Lower leg skin (tissue), 4 donors: ENCODE data around the gene CAPN1. TPM values are rescaled to one million over a fixed set of nuclear protein-coding genes. Genes with fewer than 3 reads are reported as not detected.

Experiments
- DNase-seq, 2 donors: peaks; one replicate each; pipeline ENCODE4 v3.0.0-alpha.2; 2019; ENCODE audit warnings: low spot score in 2 of 2
- H3K4me3 ChIP-seq: fragments of 200-600 bp; sonication (generic); 2 replicates; pipeline ENCODE4 v1.5.1; 2017; ENCODE audit warnings: mild to moderate bottlenecking, low read depth; ENCODE audit not compliant: poor library complexity, severe bottlenecking
- CTCF ChIP-seq, 3 donors: fragments of 450-650 bp; IDR thresholded peaks; one replicate each; pipeline ENCODE4 v1.5.1; 2016; ENCODE audit warnings: antibody characterized with exemption in 3 of 3, mild to moderate bottlenecking in 3 of 3, moderate library complexity in 2 of 3
- POLR2A ChIP-seq, 2 donors: fragments of 450-650 bp; IDR thresholded peaks; one replicate each; pipeline ENCODE4 v1.6.1; 2016 to 2017; ENCODE audit warnings: antibody characterized with exemption in 2 of 2, mild to moderate bottlenecking in 1 of 2, moderate library complexity in 1 of 2
- WGBS, 2 donors: methylation state at CpG; one replicate each; pipeline ENCODE4 v1.1.5; 2018; 5-methylcytosine and 5-hydroxymethylcytosine counted together
- intact Hi-C: fragments of 100-400 bp; cut with DNase I; formaldehyde crosslinking; loops from one replicate; pipeline ENCODE4 v1.15.0; 2023; ENCODE audit warnings: low total_unique reads
- total RNA-seq, 4 donors: library from RNA; depleted of rRNA; stranded (reverse); fragments of >200 nt; gene quantifications; one replicate each; pipeline ENCODE4 v1.1.0, GENCODE V29; 2016

Gene CAPN1
- total RNA-seq, 4 donors from 2014 or later: 284 to 464 (median 363) TPM

- DNase-seq: peak in 1 of 2 donors; percentile 75
- H3K4me3 ChIP-seq: no peak overlapping the region
- intact Hi-C loops: no loop called here
- TF ChIP-seq POLR2A (IDR thresholded peaks at IDR 0.05) (no peak), CTCF (IDR thresholded peaks at IDR 0.05) (no peak)
- 92 to 96% methylated on average over 20 of the region's 20 CpGs for WGBS, 2 donors
Observed at GRCh38 chr11:65187971-65188461, 6.3 kb downstream of the CAPN1 start.

- WGBS, 2 donors: 89 to 94% methylated on average over 18 of the region's 18 CpGs
- intact Hi-C loops: no loop called here
- TF ChIP-seq CTCF (IDR thresholded peaks at IDR 0.05): no peak
- TF ChIP-seq POLR2A (IDR thresholded peaks at IDR 0.05): no peak
- peak in 1 of 2 donors; percentile 76 for DNase-seq
- H3K4me3 ChIP-seq: no peak overlapping the region
Observed at GRCh38 chr11:65188486-65188885, 6.8 kb downstream of the CAPN1 start.

- 85 to 92% methylated on average over 10 of the region's 10 CpGs for WGBS, 2 donors
- DNase-seq: peak in 1 of 2 donors; percentile 36
- intact Hi-C loops: no loop called here
- H3K4me3 ChIP-seq: no peak overlapping the region
- TF ChIP-seq POLR2A (IDR thresholded peaks at IDR 0.05): no peak
- no peak for TF ChIP-seq CTCF (IDR thresholded peaks at IDR 0.05)
Observed at GRCh38 chr11:65189191-65189590, 7.5 kb downstream of the CAPN1 start.

- no peak for TF ChIP-seq POLR2A (IDR thresholded peaks at IDR 0.05)
- no peak for TF ChIP-seq CTCF (IDR thresholded peaks at IDR 0.05)
- no peak overlapping the region for H3K4me3 ChIP-seq
- WGBS, 2 donors: 88% methylated on average over 2 of the region's 2 CpGs
- intact Hi-C loops: no loop called here
- no peak for DNase-seq
Observed at GRCh38 chr11:65194564-65194963, 12.8 kb downstream of the CAPN1 start.

- no peak overlapping the region for H3K4me3 ChIP-seq
- no peak for TF ChIP-seq CTCF (IDR thresholded peaks at IDR 0.05)
- no peak for TF ChIP-seq POLR2A (IDR thresholded peaks at IDR 0.05)
- DNase-seq: peak in 1 of 2 donors; percentile 43
- 93 to 94% methylated on average over 15 of the region's 15 CpGs for WGBS, 2 donors
- intact Hi-C loops: no loop called here
Observed at GRCh38 chr11:65204143-65204542, 22.4 kb downstream of the CAPN1 start.
